Measurements from ENCODE around the gene ZNF12. TPM values are rescaled to one million over a fixed set of nuclear protein-coding genes. Genes with fewer than 3 reads are reported as not detected.
A peak's percentile ranks its signal among the peaks of the same experiment; 100 is the strongest.

ZNF12 gene
- total RNA-seq, 1 experiment from 2014 or later: 32.4 TPM

GRCh38 chr7:6700793-6701192 is 6.0 kb downstream of the ZNF12 start:
- no TSS peak for BruUV-seq (replicated peaks)

GRCh38 chr7:6691609-6692106 is 15.1 kb downstream of the ZNF12 start:
- intact Hi-C loops (cut with micrococcal nuclease; ENCODE audit: unreplicated experiment): no loop called here
- Mint-ChIP-seq H3K27me3 (ENCODE audit: unreplicated experiment) (no peaks in the 10 kb centered on the region), H3K4me3 (ENCODE audit: low read depth, unreplicated experiment) (no peak overlapping the region), H3K27ac (ENCODE audit: unreplicated experiment) (peak overlapping the region; percentile 64), H3K9me3 (ENCODE audit: low read depth, unreplicated experiment) (peaks cover 16% of the 10 kb centered on the region), H3K4me1 (ENCODE audit: low read depth, unreplicated experiment) (no peaks in the 10 kb centered on the region), H3K36me3 (ENCODE audit: insufficient read depth, unreplicated experiment) (peaks cover 62% of the 10 kb centered on the region)
- TF ChIP-seq CTCF (IDR thresholded peaks at IDR 0.05; ENCODE audit: unreplicated experiment): no peak
- DNase-seq: no peak
- BruUV-seq (replicated peaks): no TSS peak
- CTCF ChIA-PET: no interaction called here

More at GRCh38 chr7:6700793-6701192, 6.0 kb downstream of the ZNF12 start:
- H3K36me3 Mint-ChIP-seq (ENCODE audit: insufficient read depth, unreplicated experiment): peaks cover 67% of the 10 kb centered on the region
- no peak overlapping the region for H3K4me3 Mint-ChIP-seq (ENCODE audit: low read depth, unreplicated experiment)
- no peak for DNase-seq
- CTCF ChIA-PET: interaction anchor here (0.5 kb wide), 1 partner anchor 30 kb away, joined by 6 read pairs; no protein-coding TSS in a partner anchor
- peaks cover 11% of the 10 kb centered on the region for H3K4me1 Mint-ChIP-seq (ENCODE audit: low read depth, unreplicated experiment)
- no peaks in the 10 kb centered on the region for H3K27me3 Mint-ChIP-seq (ENCODE audit: unreplicated experiment)
- peaks cover 21% of the 10 kb centered on the region for H3K9me3 Mint-ChIP-seq (ENCODE audit: low read depth, unreplicated experiment)
- intact Hi-C loops (cut with micrococcal nuclease; ENCODE audit: unreplicated experiment): no loop called here
- TF ChIP-seq CTCF (IDR thresholded peaks at IDR 0.05; ENCODE audit: unreplicated experiment): no peak
- H3K27ac Mint-ChIP-seq (ENCODE audit: unreplicated experiment): no peak overlapping the region

GRCh38 chr7:6691103-6691502 is 15.6 kb downstream of the ZNF12 start:
- peaks cover 20% of the 10 kb centered on the region for H3K9me3 Mint-ChIP-seq (ENCODE audit: low read depth, unreplicated experiment)
- CTCF ChIA-PET: no interaction called here
- intact Hi-C loops (cut with micrococcal nuclease; ENCODE audit: unreplicated experiment): no loop called here
- peaks cover 67% of the 10 kb centered on the region for H3K36me3 Mint-ChIP-seq (ENCODE audit: insufficient read depth, unreplicated experiment)
- DNase-seq: no peak
- no peaks in the 10 kb centered on the region for H3K4me1 Mint-ChIP-seq (ENCODE audit: low read depth, unreplicated experiment)
- peak overlapping the region; percentile 64 for H3K27ac Mint-ChIP-seq (ENCODE audit: unreplicated experiment)
- no peaks in the 10 kb centered on the region for H3K27me3 Mint-ChIP-seq (ENCODE audit: unreplicated experiment)
- no TSS peak for BruUV-seq (replicated peaks)
- no peak overlapping the region for H3K4me3 Mint-ChIP-seq (ENCODE audit: low read depth, unreplicated experiment)
- TF ChIP-seq CTCF (IDR thresholded peaks at IDR 0.05; ENCODE audit: unreplicated experiment): no peak

GRCh38 chr7:6680146-6680545 is 26.6 kb downstream of the ZNF12 start:
- CTCF ChIA-PET: no interaction called here
- no peaks in the 10 kb centered on the region for H3K4me1 Mint-ChIP-seq (ENCODE audit: low read depth, unreplicated experiment)

More at GRCh38 chr7:6680146-6680545, 26.6 kb downstream of the ZNF12 start:
- Mint-ChIP-seq H3K4me3 (ENCODE audit: low read depth, unreplicated experiment) (no peak overlapping the region), H3K36me3 (ENCODE audit: insufficient read depth, unreplicated experiment) (peaks cover 18% of the 10 kb centered on the region), H3K9me3 (ENCODE audit: low read depth, unreplicated experiment) (peaks cover 21% of the 10 kb centered on the region), H3K27ac (ENCODE audit: unreplicated experiment) (no peak overlapping the region), H3K27me3 (ENCODE audit: unreplicated experiment) (no peaks in the 10 kb centered on the region)
- BruUV-seq (replicated peaks): no TSS peak
- intact Hi-C loops (cut with micrococcal nuclease; ENCODE audit: unreplicated experiment): no loop called here
- TF ChIP-seq CTCF (IDR thresholded peaks at IDR 0.05; ENCODE audit: unreplicated experiment): no peak
- no peak for DNase-seq

Measured in Calu3 (cell line).